Fibroblast of lung (primary cell): ENCODE results near the gene AP3S2.

ENCODE experiments used
- CTCF ChIP-seq, 2 donors: IDR thresholded peaks in 1 of 2; conservative IDR thresholded peaks in 1 of 2; 1 replicate in 1 of 2; 2 replicates in 1 of 2; pipeline ENCODE4 v1.5.1; 2011 to 2012; ENCODE audit warnings: low read length in 2 of 2, control low read depth in 1 of 2, inconsistent platforms in 1 of 2, low read depth in 1 of 2, mild to moderate bottlenecking in 1 of 2
- EZH2 ChIP-seq: IDR thresholded peaks from 2 replicates; pipeline ENCODE4 v1.5.1; 2012; ENCODE audit warnings: low read length, control low read depth, mild to moderate bottlenecking; ENCODE audit errors: missing control alignments

DNA sequence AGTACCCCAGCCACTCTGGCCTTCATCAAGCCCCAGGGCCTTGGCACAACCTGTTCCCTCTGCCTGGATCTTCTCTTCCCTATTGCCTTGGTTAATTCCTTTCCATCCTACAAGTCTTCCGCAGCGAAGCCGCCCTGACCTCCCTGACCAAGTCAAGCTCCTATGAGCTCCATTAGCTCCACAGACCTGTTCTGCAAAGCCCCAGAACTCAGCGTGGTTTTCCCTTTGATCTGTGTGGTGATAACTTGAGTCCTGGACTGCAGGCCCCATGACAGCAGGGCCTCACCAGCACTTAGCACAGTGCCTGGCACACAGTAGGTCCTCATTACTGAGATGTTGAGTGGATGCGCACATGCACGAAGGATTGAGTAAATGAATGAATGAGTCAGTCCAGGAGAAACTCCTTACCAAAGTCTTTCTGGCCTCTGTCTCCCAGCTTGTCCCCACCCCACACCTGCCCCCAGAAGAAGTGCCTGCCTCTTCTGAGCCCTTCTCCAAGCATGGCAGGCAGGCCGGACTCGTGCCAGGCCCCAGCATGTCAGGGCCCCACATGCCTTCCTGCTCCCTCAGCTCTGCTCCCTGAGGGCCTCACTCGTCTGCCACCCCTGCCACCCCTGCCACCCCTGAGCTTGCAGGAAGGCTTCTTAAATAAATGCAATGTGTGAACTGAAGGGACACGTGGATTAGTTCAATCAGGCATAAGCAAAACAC lies 85.5 kb downstream of the AP3S2 start:
- TF ChIP-seq CTCF (conservative IDR thresholded peaks at IDR 0.05 in 1 of 2, IDR thresholded peaks at IDR 0.05 in 1 of 2; ENCODE audit: low read depth in 1 of 2, low read length in 2 of 2) (no peak), EZH2 (no peak)
